ENCODE measurements around the gene ZRANB3.
"Not testable (repeated sequence)": the region's sequence is repeated elsewhere in the genome, so short reads cannot be mapped to it uniquely, and the experiment has no call there.

ZRANB3 gene

DNA sequence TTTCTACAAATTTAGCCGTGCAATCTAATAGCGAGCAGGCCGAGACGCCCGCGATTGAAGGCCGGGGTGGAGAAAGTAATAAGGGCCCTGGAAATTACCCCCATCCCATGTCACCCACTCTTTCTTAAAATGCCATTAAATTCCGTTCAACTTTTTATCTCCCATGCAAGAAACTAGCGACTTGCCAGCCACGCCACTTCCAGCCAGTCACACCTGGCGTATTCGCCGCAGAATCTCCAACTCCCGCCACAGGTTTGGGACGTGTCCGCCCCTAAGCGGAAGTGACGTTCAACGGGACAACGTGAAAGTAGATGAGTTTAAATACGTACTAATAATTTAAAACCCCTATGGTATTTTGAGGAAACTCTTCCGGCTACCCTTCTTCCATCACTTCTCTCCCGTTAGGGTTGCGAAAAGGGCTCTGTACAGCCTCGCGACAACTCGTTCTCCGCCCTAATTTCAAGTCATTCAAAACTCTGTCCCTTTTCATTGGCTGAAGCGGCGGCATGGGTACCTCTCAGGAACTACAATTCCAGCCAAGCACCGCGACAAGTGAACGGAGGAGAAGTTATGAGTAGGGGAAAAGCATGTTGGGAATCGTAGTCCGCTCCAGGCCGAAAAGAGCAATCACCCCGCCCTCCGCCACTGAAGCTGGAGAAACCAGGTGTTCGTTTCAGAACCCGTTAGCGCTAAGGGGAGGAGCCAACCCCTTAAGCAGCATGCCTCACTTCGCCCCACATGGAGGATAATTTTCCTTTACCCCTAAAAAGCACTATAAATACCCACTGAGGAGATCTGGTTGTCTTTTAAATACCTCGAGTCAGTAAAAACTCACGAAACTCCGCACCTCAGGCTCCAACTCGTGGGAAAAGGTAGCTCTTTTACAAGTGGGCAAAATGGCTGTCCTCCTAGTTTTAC lies at the start of gene ZRANB3:
ZRANB3 (minus strand) TSS at position 906 of the 918 bp plus-strand sequence.
- peak; percentile 81 for DNase-seq (ENCODE audit: low read depth)

DNA sequence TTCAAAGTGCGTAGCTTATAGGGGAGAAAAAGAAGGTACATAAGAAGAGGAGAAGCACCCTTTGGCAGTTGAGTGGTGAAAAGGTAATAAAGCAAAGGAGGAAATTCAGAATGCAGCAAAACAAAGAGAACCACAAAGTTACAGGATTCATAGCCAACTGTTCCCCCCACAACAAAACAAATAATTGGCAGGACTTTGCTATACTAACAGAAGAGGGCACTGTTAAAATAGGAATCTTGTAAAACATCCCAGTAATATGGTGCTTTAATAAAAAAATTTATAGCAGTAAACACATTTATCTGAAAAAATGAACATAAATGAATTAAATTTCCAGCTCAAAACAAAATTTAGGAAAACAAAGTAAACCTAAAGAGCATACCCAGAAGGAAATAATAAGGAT lies 42.6 kb upstream of the ZRANB3 start:
- DNase-seq (ENCODE audit: low read depth): no peak

DNA sequence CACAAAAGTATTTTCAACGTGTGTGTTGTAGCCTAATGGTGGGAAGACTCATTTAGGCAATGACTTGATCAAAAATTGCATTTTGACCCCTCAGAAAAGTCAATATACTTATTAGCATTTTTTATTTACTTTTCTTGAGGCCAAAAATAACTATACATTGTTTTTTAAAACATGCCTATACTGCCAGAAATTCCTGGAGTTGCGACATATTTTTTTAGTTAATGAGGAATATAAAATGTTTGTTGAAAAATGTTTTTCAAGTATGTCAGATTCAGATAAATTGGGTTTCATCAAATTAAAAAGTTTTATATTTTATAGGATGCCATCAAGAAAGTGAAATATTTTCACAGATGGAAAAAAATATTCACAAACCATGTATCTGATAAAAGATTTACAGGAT lies 39.9 kb upstream of the ZRANB3 start:
- no peak for DNase-seq (ENCODE audit: low read depth)

DNA sequence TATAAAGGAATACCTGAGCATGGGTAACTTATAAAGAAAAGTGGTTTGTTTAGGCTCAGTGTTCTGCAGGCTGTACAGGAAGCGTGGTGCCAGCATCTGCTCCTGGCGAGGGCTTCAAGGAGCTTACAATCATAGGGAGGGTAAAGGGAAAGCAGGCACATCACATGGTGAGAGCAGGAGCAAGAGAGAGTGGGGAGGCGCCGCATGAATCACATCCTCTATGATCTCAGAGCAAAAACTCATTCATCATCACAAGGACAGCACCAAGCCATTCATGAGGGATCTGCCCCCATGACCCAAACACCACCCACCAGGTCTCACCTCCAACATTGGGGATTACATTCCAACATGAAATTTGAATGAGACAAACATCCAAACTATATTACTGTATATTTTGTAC lies 32.8 kb upstream of the ZRANB3 start:
- no peak for DNase-seq (ENCODE audit: low read depth)

DNA sequence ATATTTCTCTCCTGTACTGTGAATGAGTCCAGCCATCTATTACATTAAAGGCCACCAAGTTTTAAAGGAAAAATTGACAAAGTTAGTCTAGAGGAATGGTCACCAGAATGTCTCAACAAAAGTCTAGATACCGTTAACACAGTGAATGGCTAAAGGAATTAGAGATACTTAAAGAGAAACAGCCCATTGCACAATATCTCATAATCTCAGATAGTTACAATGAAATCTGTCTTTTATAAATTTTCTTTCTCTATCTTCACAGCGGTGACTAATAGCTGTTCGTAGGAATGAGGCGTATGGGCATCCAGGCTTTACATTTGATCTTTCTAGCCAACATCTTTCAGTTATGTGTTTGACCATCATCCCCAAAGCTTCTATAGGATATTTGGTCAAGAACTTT lies 30.9 kb upstream of the ZRANB3 start:
- DNase-seq (ENCODE audit: low read depth): no peak

DNA sequence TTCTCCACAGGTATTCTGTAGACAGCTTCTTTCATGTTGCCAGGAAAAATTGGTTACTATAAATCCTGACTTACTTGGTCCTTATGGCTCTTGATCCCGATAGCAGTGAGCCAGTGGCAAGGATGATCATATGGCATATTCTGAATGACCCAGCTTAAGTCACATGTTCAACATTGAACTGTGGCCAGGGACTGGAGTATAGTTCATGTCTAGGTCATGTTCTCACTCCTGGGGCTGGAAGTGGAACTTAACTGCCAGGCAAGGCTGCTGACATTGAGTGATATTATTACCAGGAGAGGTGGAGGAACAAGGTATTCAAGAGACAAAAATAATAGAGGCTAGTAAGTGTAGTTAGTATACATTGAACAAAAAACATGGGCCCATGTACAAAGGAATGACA lies 26.5 kb upstream of the ZRANB3 start:
- no peak for DNase-seq (ENCODE audit: low read depth)

DNA sequence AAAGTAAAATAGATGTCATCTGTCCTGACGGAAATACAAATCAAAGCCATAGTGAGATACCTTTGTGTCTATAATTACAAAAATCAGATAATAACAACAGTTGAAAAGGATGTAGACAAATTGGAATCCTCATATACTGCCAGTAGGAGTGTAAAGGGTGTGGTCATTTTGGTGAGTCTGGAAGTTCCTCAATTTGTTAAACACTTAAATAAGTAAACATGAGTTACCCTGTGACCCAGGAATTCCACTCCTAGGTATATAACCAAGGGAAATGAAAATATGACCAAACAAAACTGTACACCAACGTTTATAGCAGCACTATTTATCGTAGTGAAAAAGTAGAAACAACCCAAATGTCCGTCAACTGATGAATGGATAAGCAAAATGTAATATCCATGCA lies 24.3 kb upstream of the ZRANB3 start:
- DNase-seq (ENCODE audit: low read depth): no peak

DNA sequence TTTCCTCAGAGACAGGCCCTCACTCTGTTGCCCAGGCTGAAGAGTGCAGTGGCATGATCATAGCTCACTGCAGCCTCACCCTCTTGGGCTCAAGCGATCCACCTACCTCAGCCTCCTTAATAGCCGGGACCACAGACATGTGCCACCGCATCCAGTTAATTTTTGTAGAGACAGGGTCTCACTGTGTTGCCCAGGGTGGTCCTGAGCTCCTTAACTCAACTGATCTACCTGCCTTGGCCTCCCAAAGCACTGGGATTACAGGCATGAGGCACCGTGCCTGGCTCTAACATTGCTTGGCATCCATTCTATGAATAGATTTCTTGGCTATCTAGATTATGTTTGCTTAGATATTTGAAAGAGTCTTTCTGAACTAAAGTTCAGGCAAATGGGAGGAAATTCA lies 21.9 kb upstream of the ZRANB3 start:
- DNase-seq (ENCODE audit: low read depth): no peak

DNA sequence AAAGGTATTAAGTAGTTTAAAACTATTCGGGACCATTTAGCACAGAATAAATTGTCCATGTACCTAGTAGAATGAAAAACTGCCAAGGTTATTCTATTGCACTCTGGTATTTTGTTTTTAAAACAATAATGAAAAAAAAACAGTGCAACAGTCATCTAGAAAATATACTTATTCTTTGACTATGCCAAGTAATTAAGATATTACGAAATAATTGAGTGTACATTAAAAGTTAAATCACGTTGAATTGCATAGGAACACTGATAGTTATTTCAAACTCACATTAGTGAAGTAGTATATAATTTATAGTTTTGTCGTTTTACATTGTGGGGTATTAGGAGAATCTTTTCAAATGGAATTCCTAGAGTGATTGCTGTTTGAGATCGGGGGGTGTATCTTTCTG lies 20.3 kb upstream of the ZRANB3 start:
- no peak for DNase-seq (ENCODE audit: low read depth)

DNA sequence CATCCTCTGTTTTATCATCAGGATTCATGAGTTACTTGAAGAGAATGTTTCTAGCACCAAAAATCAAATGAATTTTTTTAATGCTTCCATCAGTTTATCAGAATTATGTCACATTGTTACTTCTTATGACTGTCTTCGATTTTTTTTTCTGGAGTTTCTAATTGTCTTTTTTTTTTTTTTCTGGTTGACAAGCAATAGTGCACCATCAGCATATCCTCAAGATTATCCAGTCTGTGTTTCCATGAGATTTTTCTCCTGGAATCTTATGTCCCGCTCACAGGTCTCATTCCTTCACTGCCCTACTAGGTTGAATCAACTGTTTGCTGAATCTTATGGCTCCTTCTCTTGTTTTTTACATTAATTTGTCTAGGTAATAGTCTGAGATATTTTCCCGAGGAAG lies 16.3 kb upstream of the ZRANB3 start:
- no peak for DNase-seq (ENCODE audit: low read depth)

DNA sequence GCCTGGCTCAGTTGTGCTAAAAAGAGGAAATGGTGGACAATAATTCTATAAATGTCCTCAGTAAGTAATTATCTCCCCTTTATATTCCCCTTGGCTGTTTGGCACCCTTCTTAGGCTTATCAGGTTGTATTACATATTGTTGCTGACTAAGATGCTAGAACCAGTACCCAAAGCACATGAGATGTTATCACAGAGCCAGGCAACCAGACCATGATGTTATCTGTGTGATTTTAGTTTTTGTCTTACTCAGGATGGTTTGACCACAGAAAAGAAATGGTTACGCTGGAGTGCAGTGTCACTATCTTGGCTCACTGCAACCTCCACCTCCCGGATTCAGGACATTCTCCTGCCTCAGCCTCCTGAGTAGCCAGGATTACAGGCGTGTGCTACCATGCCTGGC lies 15.4 kb upstream of the ZRANB3 start:
- DNase-seq (ENCODE audit: low read depth): no peak

DNA sequence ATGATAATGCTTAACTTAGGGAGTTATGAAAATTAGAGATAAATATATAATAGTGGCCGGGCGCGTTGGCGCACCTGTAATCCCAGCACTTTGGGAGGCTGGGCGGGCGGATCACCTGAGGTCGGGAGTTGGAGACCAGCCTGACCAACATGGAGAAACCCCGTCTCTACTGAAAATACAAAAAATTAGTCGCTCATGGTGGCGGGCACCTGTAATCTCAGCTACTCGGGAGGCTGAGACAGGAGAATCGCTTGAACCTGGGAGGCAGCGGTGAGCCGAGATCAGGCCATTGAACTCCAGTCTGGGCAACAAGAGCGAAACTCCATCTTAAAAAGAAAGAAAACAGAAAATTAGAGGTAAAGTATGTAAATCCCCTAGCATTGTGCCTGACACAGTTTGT lies 2.5 kb upstream of the ZRANB3 start:
- not testable (repeated sequence) for DNase-seq (ENCODE audit: low read depth)

DNA sequence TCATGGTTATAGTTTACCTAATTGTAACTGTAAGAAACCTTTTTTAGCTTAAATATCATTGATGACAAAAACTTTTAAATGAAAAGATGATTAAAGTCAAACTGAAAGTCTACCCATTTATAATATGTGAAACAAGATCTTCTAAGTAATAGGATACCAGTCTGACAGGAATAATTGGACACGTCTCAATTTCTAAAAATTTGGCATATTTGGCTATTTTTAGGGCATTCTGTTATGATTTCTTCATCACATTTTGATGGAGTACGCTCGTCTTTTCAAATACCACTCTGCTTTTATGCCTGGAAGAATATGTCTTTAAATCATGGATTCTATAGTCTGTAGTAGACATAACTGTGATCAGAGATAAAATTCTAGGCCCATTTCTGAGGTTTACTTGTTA lies 1.6 kb upstream of the ZRANB3 start:
- no peak for DNase-seq (ENCODE audit: low read depth)

DNA sequence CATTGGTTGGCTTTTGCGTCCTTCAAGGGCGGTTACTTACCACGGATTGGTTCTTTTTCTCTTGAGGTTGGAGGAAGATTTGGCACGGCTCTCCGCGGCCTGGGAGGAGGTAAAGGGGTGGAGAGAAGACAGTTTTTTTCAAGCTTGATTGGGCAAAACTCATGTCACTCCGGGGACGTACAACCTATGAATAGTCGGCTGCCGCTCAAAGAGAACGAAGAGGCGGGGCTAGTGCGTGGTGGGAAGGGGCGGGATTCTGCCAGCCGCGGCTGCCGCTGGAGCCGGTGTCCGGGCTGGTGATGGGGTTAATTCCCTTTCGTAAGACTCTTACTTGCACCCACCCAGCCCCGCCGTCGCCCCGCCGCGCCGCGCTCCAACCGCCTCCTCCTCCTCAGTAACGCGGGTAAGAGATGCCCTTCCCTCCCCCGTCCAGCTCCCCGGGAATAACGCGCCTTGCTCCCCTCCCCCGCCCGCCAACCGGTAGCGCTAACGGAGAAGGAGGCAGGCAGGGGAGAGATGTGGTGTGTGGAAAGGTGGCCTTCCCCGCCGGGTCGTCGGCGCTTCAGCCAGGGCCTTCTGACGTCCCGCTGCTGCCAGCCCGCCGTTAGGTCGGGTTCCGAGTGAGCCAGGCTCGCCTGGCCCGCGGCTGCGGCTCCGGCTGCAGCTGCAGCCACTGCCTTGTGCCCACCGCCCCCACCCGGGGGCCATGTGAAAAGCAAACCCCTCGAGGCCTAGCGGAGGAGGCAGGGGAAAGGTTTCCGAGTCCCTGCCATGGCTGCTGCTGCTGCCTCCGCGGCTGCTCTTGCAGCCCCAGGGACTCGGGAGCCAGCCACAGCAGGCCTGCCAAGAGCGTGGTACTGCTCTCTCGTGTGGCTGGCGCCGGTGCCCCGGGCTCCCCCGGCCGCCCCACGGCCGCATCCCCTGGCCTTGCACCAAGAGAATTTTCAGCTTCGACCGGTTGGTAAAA lies 496 bp upstream of the ZRANB3 start, which contains the start of gene R3HDM1:
R3HDM1 (plus strand) TSS at position 254 of the 967 bp plus-strand sequence. CDS start 73,362 bp downstream, outside the sequence.
- DNase-seq (ENCODE audit: low read depth): peak; percentile 97

DNA sequence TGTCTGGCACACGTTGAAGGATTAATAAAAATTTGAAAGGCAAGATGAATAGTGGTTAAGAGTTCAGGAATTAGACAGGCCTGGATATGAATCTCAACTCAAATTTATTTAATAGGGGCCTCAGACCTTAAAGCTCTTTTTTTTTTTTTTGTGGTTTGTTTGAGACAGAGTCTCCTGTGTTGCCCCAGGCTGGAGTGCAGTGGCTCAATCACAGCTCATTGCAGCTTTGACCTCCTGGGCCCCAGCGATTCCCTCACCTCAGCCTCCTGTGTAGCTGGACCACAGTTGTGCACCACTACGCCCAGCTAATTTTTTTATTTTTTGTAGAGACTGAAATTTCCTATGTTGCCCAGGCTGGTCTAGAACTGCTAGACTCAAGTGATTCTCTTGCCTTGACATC lies 3.0 kb downstream of the ZRANB3 start:
- DNase-seq (ENCODE audit: low read depth): no peak

DNA sequence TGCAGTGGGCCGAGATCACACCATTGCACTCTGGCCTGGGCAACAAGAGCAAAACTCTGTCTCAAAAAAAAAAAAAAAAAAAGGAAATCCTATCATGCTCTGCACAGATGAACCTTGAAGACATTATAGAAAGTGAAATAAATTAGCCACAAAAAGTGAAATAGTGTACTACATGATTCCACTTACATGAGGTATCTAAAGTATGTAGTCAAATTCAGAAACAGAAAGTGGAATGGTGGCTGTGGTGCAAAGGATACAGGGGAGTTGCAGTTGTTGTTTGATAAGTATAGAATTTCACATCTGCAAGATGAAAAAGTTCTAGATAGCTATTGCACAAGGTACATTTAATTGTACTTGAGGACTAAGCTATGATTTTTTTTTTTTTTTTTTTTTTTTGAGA lies 5.2 kb downstream of the ZRANB3 start:
- DNase-seq (ENCODE audit: low read depth): no peak

DNA sequence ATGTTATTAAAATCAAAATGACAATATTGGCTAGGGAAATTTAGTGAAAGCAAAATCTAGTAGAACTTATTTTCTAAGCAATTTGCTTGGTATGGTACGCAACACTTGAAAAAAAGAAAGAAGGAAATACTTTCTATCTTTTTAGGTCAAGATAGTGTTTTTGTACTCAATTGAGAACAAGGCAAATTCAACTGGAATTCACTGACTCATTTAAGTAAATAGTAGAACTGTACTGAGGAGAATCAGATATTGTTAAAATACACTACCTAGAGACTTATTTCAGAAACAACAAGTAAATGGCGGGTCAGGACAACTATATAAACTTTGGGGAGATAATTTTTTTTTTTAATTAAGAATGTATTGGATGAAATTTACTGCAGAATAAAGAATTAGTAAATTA lies 18.9 kb downstream of the ZRANB3 start:
- no peak for DNase-seq (ENCODE audit: low read depth)

DNA sequence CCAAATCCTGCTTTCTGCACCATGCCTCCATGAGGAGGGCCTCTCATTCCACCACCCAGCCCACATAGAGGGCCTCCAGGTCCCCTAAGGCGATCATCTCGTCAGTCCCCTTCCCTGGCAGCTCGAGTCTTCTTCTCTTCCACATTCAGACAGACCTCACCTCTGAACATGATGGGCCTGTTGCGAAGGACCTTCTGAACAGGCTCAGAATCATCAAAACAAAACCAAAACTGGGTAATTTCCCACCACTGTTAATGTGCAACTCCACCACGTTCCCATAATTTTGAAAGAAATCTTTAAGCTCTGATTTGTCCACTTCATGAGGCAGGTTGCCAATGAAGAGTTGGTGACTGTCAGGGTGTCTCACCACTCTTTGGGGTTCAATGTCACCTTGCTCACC lies 20.4 kb downstream of the ZRANB3 start:
- no peak for DNase-seq (ENCODE audit: low read depth)

DNA sequence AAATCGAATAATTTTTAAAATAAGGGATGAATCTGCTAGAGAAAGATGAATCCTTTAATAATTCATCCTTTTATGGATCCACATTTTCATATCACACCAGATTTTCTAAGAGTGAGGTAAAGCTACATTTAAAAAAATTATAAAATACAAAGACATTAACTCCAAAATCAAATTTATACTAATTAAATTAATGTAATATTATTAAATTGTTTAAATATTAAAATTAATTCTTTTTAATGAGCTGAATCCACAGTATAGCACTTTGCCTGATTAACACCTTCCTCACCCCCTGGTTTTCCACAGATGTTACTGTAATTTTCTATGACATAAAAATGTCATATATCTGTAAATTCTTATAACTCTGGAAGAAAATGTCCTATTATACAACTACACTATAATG lies 26.2 kb downstream of the ZRANB3 start:
- DNase-seq (ENCODE audit: low read depth): no peak

DNA sequence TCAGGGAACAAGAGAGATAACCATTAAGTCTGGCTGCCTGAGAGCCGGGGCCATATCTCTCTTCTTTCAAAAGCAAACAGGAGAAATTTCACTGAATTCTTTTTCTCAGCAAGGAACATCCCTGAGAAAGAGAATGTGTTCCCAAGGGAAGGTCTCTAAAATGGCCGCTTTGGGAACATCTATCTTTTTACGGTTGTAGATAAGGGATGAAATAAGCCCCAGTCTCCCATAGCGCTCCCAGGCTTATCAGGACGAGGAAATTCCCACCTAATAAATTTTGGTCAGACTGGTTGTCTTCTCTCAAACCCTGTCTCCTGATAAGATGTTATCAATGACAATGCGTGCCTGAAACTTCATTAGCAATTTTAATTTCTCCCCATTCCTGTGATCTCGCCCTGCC lies 32.4 kb downstream of the ZRANB3 start:
- not testable (repeated sequence) for DNase-seq (ENCODE audit: low read depth)

DNA sequence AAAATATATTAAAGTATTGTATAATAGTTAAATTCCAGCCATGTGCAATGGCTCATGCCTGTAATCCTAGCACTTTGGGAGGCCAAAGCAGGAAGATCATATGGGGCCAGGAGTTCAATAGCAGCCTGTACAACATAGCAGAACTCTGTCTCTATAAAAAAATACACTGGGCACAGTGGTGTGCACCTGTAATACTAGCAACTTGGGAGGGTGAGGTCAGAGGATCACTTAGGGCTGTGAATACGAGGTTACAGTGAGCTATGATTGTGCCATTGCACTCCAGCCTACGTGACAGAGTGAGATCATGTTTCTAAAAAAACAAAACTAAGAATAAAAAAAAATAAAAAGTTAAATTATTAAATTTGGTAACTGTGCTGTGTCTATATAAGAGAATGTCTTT lies 36.1 kb downstream of the ZRANB3 start:
- DNase-seq (ENCODE audit: low read depth): no peak

DNA sequence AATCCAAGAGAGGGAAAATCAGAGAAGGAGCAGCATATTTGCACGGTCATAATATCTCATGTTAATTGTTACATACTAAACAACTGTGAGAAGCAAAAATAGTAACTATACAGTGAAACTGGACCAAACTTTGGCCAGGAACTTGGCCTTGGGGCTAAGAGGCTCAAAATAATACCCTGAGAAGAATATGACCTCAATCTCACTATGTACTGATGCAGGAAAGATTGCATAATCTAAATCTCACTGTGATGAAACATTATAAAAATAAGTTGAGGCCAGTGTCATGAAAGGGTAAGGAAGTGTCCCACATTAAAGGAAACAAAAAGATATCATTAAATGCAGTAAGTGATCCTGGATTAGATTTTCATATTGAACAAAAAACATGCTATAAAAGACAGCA lies 36.5 kb downstream of the ZRANB3 start:
- DNase-seq (ENCODE audit: low read depth): no peak

DNA sequence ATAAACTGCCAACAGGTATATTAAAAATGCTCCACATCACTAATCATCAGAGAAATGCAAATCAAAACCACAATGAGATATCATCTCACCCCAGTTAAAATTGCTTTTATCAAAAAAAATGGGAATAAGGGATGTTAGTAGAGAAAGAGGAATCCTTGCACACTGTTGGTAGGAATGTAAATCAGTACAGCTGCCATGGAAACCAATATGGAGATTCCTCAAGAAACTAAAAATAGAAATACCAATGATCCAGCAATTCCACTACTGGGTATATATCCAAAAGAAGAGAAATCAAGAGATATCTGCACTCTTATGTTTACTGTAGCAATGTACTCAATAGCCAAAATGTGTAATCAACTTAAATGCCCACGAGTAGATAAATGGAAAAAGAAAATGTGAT lies 40.6 kb downstream of the ZRANB3 start:
- no peak for DNase-seq (ENCODE audit: low read depth)
